ENCODE results near the gene SLC6A20.

The SLC6A20 gene

GRCh38 chr3:45800611-45801010, 4.3 kb upstream of the SLC6A20 start:
- DNase-seq (ENCODE audit: low spot score): no peak

- DNase-seq (ENCODE audit: low spot score): no peak
These were observed 3.2 kb upstream of the SLC6A20 start for GRCh38 chr3:45799586-45799985.

GRCh38 chr3:45798034-45798433, 1.7 kb upstream of the SLC6A20 start:
- no peak for DNase-seq (ENCODE audit: low spot score)

DNA sequence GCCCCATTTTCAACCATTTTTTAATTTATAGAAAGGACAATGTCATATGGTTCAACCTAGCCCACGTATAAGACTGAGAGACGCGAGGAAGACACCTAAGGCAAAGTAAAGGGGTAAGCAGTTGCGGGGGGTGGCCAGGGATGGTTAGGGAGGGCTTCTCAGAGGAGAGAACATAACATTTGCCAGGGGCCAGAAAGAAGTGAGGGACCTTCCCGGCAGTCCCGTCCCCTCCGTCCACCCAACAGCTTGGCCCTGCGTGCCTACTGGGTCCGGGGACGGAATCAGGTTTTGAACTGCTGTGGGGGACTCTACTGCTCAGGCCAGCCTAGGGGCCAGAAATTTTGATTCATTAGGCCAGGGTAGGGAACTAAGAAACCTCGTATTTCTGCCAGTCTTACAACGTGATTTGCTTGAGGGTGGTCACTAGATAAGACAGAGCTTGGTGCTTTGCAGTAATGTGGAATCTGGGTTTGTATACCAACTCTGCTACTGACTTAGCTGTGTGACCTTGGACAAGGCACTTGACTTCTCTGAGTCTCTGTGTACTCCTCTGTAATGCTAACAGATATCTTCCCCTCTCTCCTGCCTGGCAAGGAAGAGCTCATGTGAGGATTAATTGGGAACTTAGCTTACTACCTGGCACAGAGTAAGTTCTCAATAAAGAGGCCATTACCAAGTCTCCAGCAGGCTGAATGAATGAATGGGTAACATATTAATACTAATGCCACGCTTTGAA, 734 bp upstream of the SLC6A20 start:
- DNase-seq (ENCODE audit: low spot score): no peak

DNA sequence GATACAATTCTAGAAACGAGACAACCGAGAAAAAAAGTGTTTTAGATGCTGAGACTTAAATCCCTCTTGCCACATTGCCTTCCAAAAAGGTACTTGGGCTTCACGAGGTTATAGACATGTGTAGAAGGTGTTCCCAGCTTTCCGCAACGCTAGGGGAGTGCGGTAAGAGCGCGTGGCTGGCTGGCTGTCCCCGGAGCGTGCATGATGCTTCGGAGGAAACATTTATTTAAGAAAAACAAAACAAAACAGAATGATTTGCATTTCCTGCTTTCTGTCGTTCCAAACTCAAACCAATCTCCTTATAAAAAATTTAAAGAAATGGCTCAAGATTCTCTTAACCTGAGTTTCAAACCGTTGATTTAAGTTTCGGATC, 841 bp downstream of the SLC6A20 start:
- DNase-seq (ENCODE audit: low spot score): no peak

- DNase-seq (ENCODE audit: low spot score): no peak
These were observed 1.7 kb downstream of the SLC6A20 start for GRCh38 chr3:45794660-45795059.

DNA sequence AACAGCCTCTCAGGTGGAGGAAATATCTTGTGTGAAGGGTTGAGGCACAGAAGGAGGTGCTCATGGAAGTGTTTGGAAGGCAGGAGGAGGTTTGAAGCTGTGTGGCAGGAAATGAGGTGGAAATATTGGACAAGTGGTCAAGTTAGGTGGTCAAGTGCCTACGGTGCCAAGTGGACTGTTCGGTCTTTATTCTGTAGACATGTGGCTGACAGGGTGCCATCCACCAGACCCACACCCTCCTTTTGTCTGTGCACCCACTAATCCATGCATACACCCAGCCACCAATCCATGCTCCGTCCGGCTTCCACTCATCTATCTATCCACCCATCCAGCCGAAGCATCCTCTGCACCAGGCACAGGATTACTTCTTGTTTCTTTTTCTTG, 2.2 kb downstream of the SLC6A20 start:
- no peak for DNase-seq (ENCODE audit: low spot score)

DNA sequence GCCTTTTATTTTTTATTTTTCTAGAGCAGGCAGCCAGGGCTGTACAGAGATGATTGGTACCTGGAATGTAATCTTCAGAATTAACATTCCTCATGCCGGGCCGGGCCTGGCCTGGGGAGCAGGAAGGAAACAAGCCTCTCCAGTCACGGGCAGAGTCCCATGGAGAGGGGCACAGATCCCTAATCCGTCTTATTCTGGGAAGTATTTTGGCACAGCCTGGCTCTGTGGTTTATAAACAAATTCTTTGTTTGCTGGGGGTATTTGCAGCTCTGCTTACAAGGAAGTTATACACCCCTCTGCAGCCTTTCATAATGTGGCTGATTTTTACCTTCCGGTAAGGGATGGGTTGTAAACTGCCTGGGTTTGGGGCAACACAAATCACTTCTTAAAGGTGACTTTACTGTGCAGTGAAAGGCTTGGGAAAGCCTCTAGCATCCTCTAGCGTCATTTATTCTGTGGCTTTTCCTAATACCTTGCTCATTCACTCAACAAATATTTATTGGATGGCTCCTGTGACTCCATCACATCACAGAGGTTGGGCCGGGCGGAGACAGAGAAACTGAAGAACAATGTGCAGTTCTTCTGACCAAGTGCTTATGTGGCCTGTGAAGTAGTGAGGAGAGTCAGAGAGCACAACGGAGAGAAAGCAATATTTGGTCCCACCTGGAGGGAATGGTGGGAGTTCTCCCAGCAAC, 2.7 kb downstream of the SLC6A20 start:
- DNase-seq (ENCODE audit: low spot score): no peak

GRCh38 chr3:45792516-45793172, 3.7 kb downstream of the SLC6A20 start:
- no peak for DNase-seq (ENCODE audit: low spot score)

DNA sequence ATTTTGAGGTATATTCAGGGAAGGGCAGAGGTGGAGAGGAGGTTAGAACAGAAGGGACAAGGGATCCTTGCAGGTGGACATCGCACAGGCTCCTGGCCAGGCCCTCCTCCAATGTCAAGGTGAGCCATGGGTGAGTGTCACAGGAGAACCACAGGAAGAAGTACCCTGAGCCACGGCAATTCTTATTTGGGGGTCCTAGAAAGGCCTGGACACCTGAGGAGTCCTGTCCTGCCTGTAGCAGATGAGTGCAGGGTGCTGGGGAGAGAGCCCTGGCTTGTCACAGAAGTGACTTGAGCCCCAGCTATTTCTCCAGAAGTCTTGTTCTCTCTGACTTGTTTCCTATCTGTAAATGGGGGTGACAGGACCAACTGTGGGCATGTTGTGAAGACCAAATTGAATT, 4.3 kb downstream of the SLC6A20 start:
- DNase-seq (ENCODE audit: low spot score): no peak

- no peak for DNase-seq (ENCODE audit: low spot score)
These were observed 5.7 kb downstream of the SLC6A20 start for GRCh38 chr3:45790596-45790995.

- DNase-seq (ENCODE audit: low spot score): no peak
These were observed 7.0 kb downstream of the SLC6A20 start for GRCh38 chr3:45789235-45789812.

DNA sequence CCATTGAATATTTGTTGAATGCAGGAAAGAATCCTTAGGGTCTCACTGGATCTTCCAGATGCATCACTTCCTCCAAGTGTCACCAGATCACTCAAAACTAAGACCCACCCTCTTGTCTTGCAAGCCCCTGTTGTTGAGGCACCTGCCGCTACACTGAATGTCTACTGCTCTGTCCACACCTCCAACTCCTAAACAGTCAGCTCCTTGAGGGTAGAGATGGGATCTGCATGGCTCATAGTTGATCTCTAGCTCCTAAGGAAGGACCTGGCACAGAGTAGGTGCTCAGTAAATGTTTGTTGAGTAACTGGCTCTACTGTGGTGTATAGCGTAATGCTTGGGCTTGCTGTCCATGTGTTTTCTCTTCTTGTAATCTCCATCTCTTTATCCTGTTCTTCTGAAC, 8.8 kb downstream of the SLC6A20 start:
- DNase-seq (ENCODE audit: low spot score): no peak

DNA sequence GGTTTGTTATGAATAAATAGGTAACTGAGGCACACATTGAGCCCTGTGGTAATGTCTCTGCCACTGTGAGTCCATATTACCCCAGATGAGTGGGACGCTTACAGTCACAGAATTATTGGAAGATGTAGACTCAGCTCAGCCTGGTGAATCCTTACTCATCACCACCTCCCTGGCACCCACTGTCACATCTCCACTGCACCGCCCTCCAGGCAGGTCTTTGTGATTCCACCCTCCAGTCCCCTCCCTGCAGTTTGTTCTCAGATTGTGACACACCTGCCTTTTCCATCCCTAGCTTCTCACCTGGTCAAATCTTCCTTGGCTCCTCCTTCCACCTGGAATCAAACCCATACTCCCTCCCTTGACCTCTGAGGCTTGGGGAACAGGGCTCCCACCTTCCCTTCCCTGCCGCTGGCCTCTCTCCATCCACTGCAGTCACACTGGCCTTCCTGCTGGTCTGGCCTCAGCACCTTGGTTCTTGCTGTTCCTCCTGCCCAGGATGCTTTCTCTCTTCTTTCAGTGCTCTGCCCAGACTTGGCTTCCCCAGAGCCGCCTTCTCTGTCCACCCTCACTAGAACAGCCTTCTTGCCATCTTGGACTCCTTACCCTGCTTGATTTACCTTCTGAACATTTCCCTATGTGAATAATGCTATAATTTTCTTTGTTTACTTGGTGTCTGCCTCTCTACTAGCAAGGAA, 9.4 kb downstream of the SLC6A20 start:
- DNase-seq (ENCODE audit: low spot score): no peak

DNA sequence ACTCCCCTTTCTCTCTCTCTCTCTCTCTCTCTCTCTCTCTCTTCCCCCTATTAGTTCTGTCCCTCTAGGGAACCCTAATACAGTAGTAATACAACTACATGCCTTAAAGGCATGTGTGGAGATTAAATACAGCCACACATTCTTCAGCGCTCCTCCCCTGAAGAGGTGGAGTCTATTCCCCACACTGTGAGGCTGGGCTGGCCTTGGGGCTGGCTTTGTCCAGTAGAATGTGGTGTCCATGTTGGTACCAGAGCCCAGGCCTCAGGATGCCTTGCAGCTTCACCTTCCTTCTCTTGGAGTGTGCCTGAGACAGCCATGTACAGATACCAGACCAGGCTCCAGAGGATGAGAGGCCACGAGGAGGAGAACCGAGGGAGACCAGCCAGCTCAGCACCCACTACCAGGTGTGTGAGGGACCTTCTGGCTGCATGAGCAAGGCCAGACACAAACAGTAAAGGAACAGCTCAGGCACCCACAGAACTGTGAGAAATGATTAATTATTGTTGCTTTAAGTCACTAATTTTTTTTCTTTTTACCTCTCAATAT, 10.7 kb downstream of the SLC6A20 start:
- DNase-seq (ENCODE audit: low spot score): no peak

DNA sequence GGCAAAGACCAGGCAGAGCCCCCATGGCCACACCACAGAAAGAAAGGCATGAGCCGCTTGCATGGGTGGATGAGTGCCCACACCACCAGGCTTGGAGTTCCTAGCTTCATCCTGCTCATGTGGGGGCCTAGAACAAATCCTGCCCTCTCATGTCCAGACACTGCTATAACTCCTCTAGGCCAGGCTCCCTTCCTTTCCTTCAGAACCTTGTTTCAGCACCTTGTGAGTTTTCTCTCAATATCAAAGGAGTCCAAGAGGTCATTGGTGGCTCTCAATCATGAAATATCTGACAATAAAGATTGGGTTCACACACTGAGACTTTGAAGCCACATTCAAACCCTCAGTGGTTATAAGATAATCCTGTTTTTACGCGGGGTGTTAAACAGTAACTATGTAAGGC, 12.7 kb downstream of the SLC6A20 start:
- DNase-seq (ENCODE audit: low spot score): no peak

DNA sequence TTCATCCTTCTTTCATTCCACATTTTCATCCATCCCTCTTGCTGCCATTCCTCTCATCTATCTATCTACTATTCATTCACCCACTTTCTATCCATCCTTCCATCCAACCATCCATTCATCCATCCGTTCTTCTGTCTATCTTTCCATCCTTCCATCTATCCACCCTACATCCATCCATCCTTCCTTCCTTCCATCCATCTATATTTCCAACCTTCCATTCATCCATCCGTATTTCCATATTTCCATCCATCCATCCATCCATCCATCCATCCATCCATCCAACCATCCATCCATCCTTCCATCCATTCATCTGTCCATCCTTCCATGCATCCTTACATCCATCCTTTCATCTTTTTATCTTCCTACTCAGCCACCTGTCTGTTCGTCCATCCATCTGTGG, 14.0 kb downstream of the SLC6A20 start:
- no peak for DNase-seq (ENCODE audit: low spot score)

- DNase-seq (ENCODE audit: low spot score): no peak
These were observed 14.5 kb downstream of the SLC6A20 start for GRCh38 chr3:45781841-45782240.

- DNase-seq (ENCODE audit: low spot score): no peak
These were observed 15.1 kb downstream of the SLC6A20 start for GRCh38 chr3:45781271-45781670.

DNA sequence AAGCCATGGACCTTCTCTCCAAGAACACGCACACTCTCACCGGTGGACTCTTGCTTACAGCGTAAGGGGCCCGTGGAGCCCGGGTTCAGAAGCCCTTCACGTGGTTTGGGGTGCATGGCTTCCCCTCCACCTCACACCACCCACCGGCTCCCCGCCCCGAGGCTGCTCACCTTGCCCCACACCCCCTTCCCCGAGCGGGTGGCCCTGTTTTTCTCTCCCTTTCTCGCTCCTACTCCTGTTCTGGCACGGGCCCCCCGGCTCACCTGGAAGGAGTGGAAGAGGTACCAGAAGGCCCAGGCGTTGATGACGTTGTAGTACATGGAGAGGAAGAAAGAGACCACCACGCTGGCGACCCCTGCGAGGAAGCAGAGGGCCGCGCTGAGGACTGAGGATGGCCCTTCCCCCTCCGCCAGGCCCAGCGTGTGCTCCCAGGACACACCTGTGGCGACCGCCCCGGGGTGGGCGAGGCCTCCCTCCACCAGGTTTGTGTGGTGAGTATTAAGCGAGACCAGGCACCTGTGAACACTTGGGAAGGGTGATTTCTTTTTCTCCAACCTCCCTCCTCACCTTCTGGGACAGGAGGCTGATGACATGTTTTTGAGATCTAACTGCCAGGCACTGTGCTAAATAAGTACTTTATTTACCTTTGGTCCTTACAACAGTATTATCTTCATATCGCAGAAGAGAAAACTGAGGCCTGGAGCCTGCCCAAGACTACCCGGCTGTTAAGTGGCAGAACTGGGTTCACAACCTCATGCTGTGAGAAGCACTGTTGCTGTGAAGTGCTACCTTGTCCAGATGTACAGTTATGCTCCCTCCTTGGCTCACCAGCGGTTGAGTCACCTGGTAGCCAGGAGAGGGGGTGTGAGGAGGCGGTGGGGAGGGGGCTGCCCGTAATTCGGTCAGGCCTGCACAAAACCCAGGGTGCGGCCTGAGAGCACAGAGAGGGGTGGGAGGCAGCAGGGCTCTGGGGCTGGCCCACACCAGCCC, 16.3 kb downstream of the SLC6A20 start:
- DNase-seq (ENCODE audit: low spot score): no peak

DNA sequence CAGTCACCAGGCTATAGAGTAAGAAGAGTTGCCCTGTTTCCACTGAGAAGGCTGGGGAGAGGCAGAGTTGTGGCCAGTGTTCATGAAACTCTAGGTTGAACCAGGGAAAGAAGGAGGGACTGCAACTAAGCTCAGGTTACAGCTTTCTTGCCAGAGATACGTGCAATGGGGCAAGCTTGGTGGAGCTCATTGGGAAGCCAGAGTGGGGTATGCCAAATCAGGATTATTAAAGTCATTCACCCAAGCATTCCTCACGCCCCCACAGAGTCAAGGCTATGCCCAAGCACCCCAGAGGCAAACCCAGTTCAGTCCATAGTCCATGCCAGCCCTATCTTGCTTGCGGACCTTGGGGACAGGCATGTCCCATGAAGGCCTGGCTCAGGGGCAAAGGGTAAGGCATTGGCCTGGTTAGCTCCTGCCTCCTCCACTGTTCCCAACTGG, 17.6 kb downstream of the SLC6A20 start:
- DNase-seq (ENCODE audit: low spot score): no peak
